NCI-H128 (cell line): ENCODE data around the gene LPP.

Experiments
- DNase-seq: peaks from one replicate; lab custom pipeline; 2025; ENCODE audit not compliant: unreplicated experiment; lab: John Stamatoyannopoulos, UW

LPP gene

DNA sequence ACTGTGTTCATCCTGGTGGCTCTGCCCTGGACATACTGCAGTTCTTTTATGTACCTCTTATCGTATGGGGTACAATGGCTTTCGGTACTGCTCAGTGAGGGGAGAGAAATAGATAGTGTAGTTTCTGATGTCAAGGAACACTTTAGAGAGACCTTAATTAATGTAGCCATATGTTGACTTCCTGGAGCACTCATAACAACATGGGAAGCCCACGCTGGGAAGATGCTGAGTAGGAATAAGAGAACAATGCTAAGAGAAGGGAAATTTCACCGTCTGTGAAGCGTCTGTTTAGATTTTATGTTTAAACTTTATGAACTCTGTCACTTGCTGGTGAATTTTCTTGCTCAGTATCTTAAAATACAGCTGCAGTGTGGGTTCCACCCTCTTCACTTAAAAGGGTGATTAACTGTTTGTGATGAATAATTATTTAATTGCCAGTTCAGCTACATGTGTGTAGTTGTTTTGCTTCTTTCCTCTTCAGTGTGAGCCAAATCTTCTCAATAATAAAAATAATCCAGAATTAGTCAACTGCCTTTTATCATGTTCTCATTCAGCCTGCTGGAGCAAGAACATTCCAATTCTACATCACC is 644.7 kb downstream of the LPP start:
- DNase-seq: no peak

DNA sequence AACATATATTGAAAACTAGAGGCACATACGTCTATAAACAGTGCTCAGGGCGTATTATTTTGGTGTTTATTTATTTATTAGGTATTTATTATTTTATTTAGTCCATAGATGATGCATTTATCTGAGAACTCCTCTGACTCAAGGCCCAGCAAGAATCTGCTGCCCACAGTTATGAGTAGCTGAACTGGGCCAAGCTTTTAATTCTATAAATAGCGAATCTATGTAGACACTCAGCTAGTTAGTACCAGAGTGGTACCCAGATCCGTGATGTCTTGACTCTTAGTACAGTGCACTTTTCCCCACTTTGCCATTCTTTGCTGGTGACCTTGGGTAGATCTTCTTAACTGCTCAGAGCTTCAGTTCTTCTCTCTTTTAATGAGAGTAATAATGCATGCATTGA is 647.4 kb downstream of the LPP start:
- DNase-seq: no peak

DNA sequence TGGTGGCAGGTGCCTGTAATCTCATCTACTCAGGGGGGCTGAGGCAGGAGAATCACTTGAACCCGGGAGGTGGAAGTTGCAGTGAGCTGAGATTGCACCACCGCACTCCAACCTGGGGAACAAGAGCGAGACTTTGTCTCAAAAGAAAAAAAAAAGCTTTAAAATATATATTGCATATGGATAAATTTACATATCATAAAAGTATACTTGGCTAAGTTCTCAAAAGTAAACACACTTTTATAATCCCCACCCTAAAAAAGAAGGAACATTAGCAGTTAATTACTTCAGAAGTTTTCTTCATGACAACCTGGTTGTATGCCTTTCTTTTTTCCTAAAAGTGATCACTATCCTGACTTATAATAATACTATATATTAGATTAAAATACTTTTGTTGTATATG is 648.7 kb downstream of the LPP start:
- DNase-seq: no peak

DNA sequence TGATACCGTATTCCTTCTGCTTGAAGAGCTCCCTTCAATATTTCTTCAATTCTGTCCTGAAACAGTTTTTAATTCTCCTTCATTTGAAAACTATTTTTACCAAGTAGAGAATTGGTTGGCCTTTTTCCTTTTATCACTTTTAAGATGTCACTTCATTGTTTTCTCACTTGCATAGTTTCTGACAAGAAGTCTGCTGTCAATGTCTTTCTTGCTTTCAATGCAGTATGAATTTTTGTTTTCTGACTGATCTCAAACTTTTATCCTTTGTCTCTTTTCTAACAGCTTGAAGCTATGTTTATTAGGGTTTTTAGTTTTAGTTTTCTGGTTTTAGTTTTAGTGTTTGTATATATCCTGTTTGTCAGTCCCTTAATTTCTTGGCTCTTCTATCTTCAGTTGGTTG is 653.0 kb downstream of the LPP start:
- DNase-seq: no peak

DNA sequence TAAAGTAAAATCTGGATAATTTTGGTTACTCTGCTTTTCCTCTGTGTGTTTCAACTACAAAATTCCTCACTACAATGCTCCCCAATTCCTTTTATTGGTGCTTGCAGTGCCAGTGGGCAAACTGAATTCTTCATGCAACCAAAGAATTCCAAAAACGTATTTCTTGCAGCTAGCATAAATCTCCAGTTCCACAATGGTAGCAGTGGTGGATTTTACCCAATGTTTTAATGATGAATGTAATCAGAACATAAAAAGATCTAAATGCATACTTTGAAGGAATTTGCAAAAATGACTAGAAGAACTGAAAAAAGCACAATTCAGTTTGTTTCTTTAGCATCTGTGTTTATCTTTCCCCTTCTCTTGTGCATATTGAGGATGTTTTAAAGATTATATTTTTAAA is 658.2 kb downstream of the LPP start:
- no peak for DNase-seq

DNA sequence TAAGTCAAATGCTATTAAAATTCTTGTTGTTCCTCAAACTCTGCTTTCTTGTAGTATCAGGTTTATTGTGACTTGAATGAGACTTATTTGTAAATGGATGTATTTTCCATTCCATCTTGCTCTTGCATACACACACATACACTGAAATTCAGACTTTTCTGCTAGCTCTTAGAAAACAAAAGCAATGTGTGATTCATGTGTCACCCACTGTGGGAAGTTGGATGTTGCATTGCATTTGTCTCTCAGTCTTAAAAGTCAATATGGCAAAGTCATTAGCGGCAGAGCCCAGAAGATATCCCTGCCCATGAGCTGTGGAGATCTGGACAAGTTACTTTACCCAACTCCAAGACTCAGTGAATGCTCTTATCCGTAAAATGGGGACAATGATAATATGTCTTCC is 660.6 kb downstream of the LPP start:
- no peak for DNase-seq

DNA sequence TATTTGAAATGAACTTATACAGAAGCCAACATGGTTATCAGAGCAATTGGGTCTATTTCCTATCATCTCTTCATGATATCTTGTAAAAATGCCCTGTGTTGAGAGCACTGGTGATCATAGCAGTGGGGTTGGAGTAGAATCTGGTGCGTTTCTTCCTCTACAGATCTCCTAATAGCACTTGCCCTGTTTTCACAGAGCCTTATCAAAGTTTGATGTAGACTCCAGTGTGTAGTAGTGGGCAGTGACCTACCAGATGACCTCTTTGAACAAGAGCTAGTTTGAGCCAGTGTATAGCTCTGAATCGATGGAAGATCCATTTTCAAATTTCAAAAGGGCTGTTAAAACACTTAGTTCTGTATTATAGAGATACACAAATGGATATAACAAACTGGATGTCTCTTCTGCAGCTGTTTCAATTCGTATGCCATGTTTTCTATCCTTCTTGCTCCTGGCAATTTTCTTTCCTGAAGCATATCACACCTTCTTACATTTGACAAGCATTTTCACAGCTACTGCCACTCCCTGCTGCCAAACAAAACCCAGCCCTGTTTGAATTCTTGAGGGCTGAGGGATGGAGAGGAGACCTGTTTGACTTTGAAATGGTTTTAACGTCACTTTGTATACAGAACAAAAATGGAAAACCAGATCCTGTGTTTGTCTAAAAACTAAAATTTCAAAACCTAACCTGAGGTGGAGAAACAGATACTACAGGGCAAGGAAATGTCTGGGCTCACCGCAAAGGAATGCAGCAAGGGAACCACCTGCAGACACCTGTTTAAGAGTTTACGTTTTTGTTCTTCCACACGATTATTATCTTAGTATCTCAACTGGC is 663.4 kb downstream of the LPP start:
- DNase-seq: no peak

DNA sequence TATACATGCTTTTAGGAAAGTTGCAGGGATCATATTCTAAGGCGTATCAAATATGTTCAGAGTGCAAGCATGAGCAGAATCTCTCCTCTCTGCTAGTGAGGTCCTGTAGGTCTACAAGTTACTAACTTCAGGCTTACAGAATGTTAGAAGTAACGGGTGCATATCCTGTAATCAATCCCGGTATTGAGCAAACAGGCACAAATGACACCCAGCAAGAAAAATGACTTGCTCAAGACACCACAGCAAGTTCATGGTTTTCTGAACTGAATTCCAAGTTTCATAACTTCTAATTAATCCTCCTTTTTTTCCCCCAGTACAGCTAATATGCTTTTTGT is 663.9 kb downstream of the LPP start:
- DNase-seq: no peak

DNA sequence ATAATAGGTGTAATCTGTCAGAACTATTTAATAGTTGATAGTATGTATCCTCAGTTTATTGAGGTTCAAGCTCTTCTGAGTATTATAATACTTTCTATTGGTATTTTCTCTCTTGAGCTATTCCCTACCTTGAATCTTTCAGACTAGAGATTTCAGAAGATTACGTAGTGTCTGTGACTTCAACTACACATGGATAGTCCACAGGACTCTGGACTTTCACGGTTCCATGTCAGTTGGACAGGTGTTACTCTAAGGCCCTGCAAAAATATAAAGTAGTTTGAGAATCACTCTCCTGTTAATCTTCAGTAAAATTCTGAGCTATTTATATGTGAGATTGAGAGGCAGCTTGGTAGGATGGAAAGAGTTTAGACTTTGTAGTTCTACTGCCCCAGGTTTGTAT is 664.3 kb downstream of the LPP start:
- no peak for DNase-seq

DNA sequence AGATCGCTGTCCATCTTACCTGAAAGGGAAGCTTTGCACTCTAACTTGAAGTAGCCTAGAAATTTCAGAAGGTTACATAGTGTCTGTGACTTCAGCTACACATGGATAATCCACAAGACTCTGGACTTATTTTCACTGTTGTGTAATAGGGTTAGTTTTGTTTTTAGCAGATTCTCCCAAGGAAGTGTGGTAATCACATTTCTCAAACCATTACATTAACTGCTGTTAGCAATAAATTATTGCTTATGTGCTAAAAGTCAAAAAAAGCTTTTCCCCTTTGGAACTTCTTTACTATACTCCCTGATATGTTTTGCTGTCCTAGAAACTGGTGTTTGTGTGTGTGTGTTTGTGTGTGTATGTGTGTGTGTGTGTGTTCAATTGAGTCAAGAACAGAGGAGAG is 666.0 kb downstream of the LPP start:
- DNase-seq: no peak

DNA sequence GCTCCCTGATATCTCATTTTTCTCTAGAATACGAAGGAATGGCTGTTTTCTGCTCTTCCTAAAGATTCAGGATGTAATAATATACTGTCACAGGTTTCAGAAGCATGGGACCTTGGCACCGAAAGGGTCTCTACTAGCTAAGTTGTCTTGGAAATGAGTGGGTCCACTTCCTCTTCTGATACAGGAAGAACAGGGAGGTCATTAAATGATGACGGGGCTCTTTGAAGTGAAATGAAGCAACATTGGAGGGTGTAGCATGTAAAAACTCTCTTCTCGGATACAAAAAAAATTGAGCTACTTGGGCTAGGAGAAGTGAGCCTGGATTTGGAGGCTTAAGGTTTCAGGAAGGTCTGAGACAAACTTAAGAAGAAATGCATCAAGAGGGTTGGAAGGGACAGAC is 668.0 kb downstream of the LPP start:
- no peak for DNase-seq

DNA sequence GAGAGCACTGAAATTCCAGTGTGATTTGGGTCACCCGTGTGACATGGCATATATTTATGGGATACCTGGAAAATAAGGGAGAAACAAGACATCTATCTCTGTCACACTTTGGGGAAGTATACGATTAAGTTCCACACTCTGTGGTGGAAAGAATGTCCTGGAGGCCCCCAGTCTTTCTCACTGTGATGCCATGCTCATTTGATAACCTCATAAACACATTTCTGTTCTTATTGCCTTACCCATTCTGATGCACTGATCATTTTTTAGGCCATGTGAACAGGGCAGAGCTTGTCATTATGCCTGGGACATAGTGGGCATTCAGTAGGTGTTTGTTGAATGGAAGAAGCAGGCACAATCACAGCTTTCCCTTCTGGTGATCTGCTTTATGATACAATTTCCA is 668.5 kb downstream of the LPP start:
- no peak for DNase-seq

DNA sequence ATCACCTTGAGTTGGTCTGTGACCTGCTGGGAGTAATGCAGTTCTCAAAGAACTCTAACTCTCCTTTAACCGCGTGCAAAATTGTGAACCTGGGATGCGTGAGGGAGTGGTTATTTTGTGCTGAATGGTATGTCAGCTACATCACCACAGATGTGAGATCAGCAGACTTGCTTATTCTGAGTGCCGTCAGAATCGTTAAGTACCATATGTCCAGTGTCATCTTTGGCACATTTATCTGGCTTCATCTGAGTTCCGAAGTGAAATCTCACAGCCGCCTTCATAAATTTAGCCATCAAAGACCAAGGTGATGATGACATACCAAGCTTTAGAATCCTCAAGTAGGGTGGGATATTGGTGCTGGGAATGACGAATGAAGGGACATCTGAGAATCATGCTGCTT is 670.6 kb downstream of the LPP start:
- DNase-seq: no peak

DNA sequence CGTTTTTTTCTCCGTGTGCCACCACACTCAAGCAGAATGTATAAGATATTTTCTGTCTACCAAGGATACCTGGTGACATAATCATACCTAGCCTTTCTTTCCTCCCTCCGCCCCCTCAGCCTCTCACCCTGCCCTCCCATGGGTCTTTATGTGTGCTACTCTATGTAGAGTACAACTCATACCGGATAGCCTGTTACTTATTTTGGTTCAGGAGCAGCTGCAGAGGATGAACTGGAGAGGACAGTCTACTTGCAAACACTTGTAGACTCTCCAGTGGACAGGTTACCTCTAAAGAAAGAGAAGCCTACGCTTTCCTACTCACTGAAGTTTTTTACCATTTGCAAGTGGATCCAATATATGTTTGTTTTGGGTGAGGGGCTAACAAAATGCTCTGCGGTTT is 671.9 kb downstream of the LPP start:
- DNase-seq: no peak

DNA sequence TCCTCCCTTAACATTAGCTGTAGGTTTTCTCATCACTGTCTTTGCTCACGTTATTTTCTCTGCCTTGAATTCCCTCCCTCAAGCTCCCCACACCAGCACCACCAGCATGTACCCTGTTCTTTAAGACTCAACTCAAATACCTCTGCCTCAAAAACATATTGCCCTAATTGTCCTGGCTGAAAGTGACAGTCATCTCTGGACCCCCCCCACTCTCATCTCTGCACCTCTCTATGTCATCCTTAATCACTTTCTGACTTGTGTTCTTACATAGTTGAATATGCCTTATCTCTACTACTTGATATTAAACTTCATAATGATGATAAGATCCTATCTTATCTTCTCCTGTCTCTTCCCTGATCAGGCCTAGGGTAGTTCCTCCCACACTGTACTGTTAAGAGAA is 672.6 kb downstream of the LPP start:
- no peak for DNase-seq

DNA sequence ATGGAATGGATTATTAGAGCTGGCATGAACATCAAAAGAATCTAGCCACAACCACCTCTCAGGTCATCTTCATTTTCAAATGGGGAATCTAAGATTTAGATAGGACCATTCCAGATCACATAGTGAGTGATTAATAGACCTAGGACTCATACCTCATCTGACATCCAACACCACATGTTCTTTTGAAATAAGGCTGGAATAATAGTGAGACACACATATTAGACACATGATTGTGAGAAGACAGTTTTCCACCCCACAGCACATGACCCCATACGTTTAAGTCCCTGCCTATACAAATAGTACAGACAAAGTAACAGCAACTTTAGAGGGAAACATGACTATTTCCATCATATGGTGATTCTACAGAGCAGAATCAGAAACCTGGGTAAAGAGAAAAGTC is 673.1 kb downstream of the LPP start:
- DNase-seq: no peak

DNA sequence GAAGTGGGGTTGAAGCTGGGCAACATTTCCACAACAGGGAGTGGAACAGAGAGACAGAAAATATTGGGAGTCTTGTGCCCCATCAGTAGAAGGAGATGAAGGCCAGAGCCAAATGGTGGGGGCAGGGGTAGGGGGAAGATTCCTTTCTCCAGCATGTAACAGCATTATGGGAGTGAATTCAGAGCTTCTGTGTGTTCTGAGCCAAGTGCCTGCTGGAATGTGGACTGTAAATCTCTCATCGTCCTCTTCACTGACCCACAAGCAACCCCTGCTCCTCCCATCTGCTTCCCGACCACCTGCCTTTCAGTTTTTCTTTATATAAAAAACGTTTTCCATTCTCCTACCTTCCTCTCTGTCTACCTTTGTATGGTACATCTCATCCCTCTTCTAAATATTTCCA is 673.6 kb downstream of the LPP start:
- DNase-seq: no peak

DNA sequence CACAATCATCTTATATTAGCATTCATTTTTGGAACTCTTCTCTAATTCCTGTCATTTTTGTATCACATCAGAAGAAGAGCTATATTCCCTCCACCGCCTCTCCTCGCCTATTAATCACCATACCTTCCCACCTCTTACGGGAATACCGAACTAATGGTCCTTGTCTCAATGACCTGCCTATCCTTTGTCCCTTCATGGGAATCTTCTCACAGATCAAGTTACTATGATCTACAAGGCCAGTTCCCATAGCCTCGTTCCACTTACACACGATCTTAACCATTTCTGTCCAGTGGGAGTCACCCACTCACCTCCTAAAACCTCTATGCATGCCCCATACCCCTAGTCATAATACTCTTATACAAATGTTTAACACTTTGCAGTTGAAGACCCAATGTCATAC is 675.2 kb downstream of the LPP start:
- no peak for DNase-seq

DNA sequence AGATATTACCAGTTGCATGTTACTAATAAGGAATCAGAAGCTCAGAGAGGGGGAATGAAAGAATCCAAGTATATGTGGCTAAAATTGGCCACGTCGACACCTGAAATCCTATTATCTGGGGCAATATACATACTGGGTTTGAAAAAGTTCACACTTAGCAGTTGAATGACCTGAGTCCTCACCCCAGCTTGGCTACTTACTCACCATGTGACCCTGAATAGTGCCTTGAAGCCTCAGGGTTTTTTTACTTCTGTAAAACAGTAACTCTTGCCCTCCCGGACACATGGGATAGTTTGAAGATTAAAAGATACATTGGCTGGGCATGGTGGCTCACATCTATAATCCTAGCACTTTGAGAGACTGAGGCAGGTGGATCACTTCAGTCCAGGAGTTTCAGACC is 675.6 kb downstream of the LPP start:
- DNase-seq: no peak

DNA sequence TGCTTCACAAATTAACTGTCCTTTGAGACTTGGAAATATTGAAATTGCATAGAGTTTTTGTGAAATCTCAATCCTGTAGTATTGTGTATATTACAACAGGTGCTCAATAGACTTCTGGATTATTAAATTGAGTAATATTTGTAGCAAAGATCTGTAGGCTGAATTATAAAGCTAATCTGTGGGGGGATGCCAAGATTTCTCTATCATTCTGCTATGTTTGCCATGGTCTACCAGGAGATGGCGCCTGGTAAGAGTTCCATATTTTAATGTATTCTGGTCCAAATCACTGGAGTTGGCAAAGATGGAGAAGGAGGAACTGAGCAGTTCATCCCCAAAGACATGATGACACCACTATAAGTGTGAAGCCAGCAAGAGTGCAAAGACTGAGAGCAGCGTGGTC is 676.9 kb downstream of the LPP start:
- no peak for DNase-seq

DNA sequence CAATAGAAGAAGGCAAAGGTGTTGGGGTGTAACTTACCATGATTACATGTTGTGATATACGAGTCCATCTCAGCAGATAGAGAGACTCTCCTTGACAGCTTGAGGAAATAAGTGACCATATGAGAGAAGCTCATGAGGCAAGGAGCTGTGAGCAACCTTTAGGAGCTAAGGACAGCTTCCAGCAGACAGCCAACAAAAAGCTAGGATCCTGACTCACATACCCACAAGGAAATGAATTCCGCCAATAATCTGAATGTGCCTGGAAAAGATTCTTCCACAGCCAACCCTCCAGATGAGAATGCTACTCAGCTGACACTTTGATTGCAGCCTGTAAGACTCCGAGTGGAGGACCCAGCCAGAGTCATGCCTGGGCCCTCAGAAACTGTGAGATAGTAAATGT is 678.2 kb downstream of the LPP start:
- no peak for DNase-seq

DNA sequence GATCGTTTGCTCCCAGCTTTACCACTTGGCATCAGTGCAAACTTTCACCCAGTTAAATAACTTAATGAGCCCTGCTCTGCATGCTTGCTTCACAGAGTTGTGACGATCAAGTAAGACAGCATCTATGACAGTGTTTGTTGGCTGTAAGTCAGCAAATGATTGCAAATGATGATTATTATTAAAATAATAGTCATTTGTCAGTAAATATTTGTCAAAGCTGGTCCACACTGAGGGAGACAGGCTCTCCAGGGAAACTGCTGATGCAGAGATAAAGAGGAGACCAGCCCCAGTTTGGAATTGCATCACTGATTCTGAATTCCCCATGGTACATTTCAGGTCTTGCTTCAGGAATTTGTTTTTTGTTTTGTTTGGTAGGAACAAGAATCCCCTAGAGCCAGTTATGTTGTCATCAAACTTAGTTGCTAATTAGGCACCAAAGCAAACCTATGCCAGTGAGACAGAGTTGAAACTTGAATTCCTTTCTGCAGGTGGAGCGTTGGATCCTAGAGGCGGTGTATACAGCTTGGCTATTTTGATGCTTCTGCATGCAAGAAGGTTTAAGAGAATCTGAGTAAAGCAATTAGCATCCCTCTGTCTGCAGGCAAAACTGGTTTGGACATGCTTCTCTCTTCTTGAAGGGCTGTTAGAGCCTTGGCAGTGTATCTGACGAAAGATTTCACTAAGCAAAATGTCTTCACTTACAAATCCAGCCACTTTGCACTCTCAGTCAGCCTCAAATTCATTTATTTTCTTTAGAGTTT is 679.2 kb downstream of the LPP start:
- DNase-seq: no peak
